Upper lobe of right lung (tissue), 1 donor: ENCODE results near the gene C22orf31. TPM values are rescaled to one million over a fixed set of nuclear protein-coding genes. Genes with fewer than 3 reads are reported as not detected.

Source experiments
- ATAC-seq: fragments of 200-7000 bp; cut with Tn5 transposase; one replicate; pipeline ENCODE4 v1.9.1; 2020; ENCODE audit warnings: mild to moderate bottlenecking, moderate library complexity
- DNase-seq: peaks from one replicate; pipeline ENCODE4 v3.0.0-alpha.2; 2020
- H3K27ac ChIP-seq: fragments of 200-600 bp; one replicate; pipeline ENCODE4 v1.8.0; 2022
- H3K27me3 ChIP-seq: fragments of 200-600 bp; one replicate; pipeline ENCODE4 v1.8.0; 2022; ENCODE audit warnings: mild to moderate bottlenecking
- H3K36me3 ChIP-seq: fragments of 200-600 bp; one replicate; pipeline ENCODE4 v1.8.0; 2022
- H3K4me1 ChIP-seq: fragments of 200-600 bp; one replicate; pipeline ENCODE4 v1.8.0; 2022
- H3K4me3 ChIP-seq: fragments of 200-600 bp; one replicate; pipeline ENCODE4 v1.8.0; 2022; ENCODE audit warnings: mild to moderate bottlenecking
- H3K9me3 ChIP-seq: fragments of 200-600 bp; one replicate; pipeline ENCODE4 v1.8.0; 2022
- intact Hi-C: fragments of 100-400 bp; cut with DNase I; formaldehyde crosslinking; loops from one replicate; pipeline ENCODE4 v1.11.0; 2022
- total RNA-seq: library from RNA; stranded (reverse); fragmentation: NEBNext Ultra II Directional; extraction: Animal tissue kit (Norgen Biotek cat#: 25700); gene quantifications from one replicate; pipeline ENCODE4 v1.2.1, GENCODE V29; 2021
- TF ChIP-seq, protein P1 (sequence below): fragments of 200-600 bp; IDR thresholded peaks from one replicate; pipeline ENCODE4 v1.8.0; 2022; ENCODE audit warnings: antibody characterized with exemption
- donor health status: DM: no; HTN: yes; CAD: no; lungs with severe emphysema.

The C22orf31 gene
- total RNA-seq, 1 donor from 2014 or later = not detected

DNA sequence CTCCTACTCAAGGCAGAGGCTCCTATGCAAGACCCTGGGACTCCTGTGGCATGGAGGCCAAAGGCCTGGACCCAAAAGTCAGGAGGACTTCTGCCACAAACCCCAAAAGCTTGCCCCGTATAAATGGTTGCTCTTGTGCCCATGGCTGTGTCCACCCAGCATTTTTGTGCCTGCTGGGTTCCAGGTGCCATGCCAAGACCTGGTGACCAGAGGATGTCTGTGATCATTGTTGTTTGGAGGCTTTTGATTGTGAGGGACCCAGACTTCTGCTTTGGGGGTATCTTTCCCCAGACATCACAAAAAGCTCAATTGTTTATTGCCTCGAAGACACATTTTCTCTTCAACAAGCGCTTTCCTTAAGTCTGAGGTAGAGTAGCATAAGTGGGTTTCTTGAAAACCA lies 35.1 kb downstream of the C22orf31 start:
- H3K27me3 ChIP-seq = no peaks in the 10 kb centered on the region
- TF ChIP-seq, protein P1, sequence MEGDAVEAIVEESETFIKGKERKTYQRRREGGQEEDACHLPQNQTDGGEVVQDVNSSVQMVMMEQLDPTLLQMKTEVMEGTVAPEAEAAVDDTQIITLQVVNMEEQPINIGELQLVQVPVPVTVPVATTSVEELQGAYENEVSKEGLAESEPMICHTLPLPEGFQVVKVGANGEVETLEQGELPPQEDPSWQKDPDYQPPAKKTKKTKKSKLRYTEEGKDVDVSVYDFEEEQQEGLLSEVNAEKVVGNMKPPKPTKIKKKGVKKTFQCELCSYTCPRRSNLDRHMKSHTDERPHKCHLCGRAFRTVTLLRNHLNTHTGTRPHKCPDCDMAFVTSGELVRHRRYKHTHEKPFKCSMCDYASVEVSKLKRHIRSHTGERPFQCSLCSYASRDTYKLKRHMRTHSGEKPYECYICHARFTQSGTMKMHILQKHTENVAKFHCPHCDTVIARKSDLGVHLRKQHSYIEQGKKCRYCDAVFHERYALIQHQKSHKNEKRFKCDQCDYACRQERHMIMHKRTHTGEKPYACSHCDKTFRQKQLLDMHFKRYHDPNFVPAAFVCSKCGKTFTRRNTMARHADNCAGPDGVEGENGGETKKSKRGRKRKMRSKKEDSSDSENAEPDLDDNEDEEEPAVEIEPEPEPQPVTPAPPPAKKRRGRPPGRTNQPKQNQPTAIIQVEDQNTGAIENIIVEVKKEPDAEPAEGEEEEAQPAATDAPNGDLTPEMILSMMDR = no peak
- intact Hi-C loops = no loop called here
- ATAC-seq (no peak), DNase-seq (no peak)
- no peaks in the 10 kb centered on the region for H3K36me3 ChIP-seq
- H3K4me3 ChIP-seq = no peak overlapping the region
- no peaks in the 10 kb centered on the region for H3K9me3 ChIP-seq
- H3K4me1 ChIP-seq = peaks cover 31% of the 10 kb centered on the region
- no peak overlapping the region for H3K27ac ChIP-seq

DNA sequence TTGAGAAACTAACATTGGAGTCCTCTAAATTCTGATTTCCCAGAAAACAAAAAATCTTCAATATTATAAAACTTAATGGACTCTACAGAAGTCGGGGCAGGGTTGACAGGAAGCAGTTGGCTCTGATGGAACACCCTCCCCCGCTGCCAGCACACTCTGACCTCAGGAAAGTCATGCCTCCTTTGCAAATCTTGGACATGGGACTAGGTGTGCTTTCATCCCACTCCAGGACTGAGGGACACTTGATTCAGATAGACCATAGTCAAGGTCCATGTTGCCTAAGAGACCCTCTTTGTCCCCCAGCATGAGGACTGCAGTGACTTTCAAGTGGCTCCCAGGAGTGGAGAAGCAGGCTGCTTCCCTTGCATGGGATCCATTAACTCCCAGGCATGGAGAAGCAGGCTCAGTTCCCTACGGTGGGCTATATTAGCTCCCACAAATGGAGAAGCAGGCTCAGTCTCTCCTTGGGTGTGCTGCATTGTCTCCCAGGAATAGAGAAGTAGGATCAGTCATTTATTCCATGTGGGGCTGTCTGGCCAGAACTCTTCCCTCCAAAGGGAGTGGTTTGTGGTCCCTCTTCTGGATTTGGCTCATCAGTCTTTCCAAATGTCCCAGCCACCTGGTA lies 38.3 kb downstream of the C22orf31 start:
- Histone ChIP-seq H3K27ac (no peak overlapping the region), H3K36me3 (no peaks in the 10 kb centered on the region), H3K4me1 (peaks cover 10% of the 10 kb centered on the region), H3K27me3 (no peaks in the 10 kb centered on the region), H3K9me3 (no peaks in the 10 kb centered on the region), H3K4me3 (no peak overlapping the region)
- TF ChIP-seq, protein P1 = no peak
- no peak for DNase-seq
- intact Hi-C loops = no loop called here
- ATAC-seq = peak; percentile 29

DNA sequence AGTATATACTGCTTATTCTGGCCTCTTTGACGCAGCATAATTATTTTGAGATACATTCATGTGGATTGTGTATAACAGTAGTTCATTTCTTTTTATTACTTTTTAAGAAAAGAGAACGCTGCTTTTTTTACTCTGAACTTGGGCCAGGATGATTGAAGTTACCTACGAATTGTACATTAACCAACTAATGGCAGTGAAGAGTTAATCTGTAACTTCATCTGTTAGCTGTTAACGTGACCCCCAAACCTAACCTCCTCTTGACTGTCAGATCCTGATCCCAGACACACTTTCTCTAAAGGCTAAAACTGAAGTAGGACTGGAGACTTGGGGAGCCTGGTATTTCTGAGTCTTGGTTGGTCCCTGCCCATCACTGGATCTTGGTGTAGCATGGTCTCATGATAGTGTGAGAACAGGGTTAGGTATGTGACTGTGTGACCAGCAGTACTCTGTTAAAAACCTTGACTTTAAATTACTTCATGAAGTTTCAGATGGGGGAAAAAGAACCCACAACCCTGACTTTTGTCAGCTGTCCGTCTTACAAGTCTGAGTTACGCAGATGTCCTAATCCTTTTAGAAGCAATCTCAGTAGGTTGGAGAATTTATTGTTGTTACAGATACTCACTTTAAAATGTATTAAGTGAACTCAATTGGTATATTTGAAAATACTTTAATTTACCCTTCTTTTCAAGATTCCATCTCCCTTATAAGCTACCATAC lies 39.4 kb downstream of the C22orf31 start:
- H3K27me3 ChIP-seq = no peaks in the 10 kb centered on the region
- H3K9me3 ChIP-seq = no peaks in the 10 kb centered on the region
- peaks cover 10% of the 10 kb centered on the region for H3K4me1 ChIP-seq
- no peak for ATAC-seq
- TF ChIP-seq, protein P1 = no peak
- no peak overlapping the region for H3K4me3 ChIP-seq
- DNase-seq = no peak
- H3K36me3 ChIP-seq = no peaks in the 10 kb centered on the region
- no peak overlapping the region for H3K27ac ChIP-seq
- intact Hi-C loops = no loop called here

DNA sequence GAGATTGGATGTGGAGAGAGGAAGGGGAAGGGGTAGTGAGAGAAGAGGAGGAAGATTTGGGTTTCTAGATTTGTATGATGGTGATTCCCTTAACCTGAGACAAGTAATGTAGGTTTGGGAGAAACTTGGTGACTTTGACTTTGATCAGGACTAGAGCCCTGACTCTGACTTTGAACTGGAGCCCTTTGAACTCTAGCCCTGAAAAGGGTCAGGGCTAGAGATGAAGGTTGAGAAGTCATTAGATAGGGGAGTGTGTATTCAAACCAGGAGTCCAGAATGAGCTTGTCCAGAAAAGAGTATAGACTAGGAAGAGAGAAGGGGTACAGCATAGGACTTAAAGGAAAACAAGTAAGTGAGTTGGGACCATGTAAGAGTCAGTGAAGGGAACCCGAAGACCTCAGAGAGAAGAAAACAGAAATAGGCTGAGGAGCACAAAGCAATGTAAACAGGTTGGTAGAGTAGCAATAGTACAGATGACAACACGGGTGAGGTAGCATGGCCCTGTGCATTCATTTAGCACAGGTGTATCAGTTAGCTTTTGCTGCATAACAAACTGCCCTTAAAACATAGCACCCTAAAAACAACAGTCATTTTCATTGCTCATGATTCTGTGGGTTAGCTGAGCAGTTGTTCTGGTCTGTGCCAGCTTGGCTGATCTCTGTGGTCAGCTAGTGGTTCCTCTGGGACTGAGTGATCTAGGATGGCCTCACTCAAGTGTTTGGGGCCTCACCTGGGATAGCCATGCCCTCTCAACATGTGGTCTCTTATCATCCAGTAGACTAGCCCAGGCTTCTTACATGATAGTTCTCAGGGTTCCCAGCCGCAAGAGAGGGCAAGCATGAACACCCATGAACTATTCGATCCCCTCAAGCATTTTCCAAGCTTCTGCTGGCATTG lies 43.1 kb downstream of the C22orf31 start:
- H3K36me3 ChIP-seq = no peaks in the 10 kb centered on the region
- ATAC-seq (no peak), DNase-seq (no peak)
- TF ChIP-seq, protein P1 = no peak
- H3K4me1 ChIP-seq = peaks cover 4% of the 10 kb centered on the region
- intact Hi-C loops = no loop called here
- H3K27ac ChIP-seq = no peak overlapping the region
- H3K9me3 ChIP-seq = no peaks in the 10 kb centered on the region
- no peaks in the 10 kb centered on the region for H3K27me3 ChIP-seq
- no peak overlapping the region for H3K4me3 ChIP-seq

DNA sequence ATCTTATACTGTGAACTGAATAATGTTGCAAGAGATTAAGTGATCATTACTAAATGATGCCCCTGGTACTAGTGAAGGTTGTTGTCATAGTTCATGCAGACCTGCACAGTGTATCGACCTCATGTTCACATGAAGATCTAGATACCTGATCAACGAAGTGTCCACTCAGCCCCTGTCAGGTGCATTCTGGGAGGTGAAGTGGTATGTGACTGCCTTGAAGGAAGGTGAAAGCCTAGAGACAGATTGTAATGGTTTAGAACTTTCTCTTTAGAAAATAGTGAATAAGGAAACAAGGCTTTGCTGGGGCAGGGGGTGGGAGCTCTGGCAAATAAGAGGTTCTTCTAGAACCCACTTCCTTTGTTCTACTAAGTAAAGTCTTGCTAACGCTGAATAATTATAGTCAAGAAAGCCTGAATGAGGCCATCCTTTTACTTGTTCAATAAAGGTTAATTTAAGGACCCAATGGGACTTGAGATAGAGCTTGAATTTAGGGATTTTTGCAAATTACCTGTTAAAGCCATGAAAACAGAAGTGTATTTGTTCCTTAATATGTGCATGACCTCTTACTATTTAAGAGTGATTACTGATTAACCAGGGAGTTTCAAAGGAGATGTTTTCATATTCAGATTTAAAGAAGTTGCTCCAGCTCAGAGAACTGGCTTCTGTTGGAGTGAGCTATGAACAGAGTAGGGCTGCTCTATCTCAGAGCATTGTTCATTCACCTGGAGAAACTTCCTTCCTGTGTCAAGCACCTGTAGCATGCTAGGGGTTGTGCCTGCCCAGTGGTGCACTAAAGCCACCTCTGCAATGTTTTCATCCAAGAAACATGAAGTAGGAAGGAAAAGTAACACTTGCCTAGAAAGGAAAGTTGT lies 45.3 kb downstream of the C22orf31 start:
- no peak overlapping the region for H3K27ac ChIP-seq
- H3K36me3 ChIP-seq = no peaks in the 10 kb centered on the region
- peaks cover 7% of the 10 kb centered on the region for H3K4me1 ChIP-seq
- intact Hi-C loops = no loop called here
- H3K27me3 ChIP-seq = no peaks in the 10 kb centered on the region
- DNase-seq (no peak), ATAC-seq (peak; percentile 76)
- H3K4me3 ChIP-seq = no peak overlapping the region
- H3K9me3 ChIP-seq = no peaks in the 10 kb centered on the region
- TF ChIP-seq, protein P1 = no peak
